Measurements from ENCODE around the gene ZNF804B.

GRCh38 chr7:88760136-88760515 lies 626 bp downstream of the ZNF804B start:
- TF ChIP-seq CTCF (IDR thresholded peaks at IDR 0.05) (no peak), POLR2A (IDR thresholded peaks at IDR 0.05) (no peak)

Data from adrenal gland (tissue), 5 donors.